ENCODE results near the gene EFNB2. TPM values are rescaled to one million over a fixed set of nuclear protein-coding genes. Genes with fewer than 3 reads are reported as not detected.

The EFNB2 gene
- polyA plus RNA-seq, 1 donor from 2014 or later, result 53.1 TPM

DNA sequence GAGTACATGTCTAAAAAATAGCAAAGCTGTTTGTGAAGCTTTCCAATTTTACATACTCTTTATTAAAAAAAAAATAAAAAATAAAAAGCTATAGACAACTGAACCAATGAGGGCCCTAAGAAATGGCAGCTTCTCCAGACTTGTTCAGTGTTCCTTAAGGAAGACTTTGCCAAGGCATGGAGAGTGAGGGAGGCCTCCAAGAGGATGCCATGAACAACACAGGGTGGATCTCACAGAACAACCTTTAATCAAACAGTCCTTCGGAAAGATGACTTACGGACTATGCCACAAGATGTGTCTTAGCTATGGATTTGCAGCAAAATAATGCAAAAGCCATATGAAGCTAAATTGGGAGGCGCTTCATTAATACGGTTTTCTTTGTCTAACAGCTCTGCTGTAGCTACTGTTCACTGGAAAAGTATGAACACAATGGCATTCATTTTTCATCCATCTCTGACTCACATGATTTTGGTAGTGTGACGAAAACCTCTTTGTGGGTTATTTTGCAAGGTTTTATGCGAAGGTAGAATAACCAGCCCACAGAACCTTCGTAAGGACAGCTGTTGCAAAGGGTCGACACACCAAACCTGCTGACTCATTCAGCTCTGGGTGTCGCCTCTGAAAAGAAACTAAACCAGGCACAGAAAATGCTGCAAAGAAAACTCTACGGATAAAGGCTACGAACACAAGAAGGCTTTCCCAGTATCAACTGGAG lies 27.7 kb downstream of the EFNB2 start:
- Histone ChIP-seq H3K27ac (ENCODE audit: low read length) (no peak overlapping the region), H3K9me3 (ENCODE audit: low read length) (no peaks in the 10 kb centered on the region), H3K9me2 (ENCODE audit: insufficient read depth, low read length) (no peaks in the 10 kb centered on the region), H3K4me3 (ENCODE audit: low read length) (no peak overlapping the region), H3K79me2 (replicated peaks; ENCODE audit: insufficient read depth, low read length) (peaks cover 96% of the 10 kb centered on the region), H3K4me2 (ENCODE audit: low read length) (no peak overlapping the region), H3F3A (ENCODE audit: insufficient read depth, low read length, poor library complexity, severe bottlenecking) (no peaks in the 10 kb centered on the region), H4K20me1 (ENCODE audit: insufficient read depth) (no peaks in the 10 kb centered on the region), H2AFZ (ENCODE audit: low read depth, low read length) (no peak overlapping the region), H3K36me3 (ENCODE audit: insufficient read depth, low read length) (peaks cover 23% of the 10 kb centered on the region), H3K9ac (ENCODE audit: low read length) (no peak overlapping the region), H3K27me3 (ENCODE audit: insufficient read depth, low read depth, low read length) (no peaks in the 10 kb centered on the region)
- TF ChIP-seq EZH2 (IDR thresholded peaks at IDR 0.05; ENCODE audit: borderline replicate concordance, insufficient read depth, low read length, poor library complexity, severe bottlenecking), result no peak
- TF ChIP-seq, protein P1, sequence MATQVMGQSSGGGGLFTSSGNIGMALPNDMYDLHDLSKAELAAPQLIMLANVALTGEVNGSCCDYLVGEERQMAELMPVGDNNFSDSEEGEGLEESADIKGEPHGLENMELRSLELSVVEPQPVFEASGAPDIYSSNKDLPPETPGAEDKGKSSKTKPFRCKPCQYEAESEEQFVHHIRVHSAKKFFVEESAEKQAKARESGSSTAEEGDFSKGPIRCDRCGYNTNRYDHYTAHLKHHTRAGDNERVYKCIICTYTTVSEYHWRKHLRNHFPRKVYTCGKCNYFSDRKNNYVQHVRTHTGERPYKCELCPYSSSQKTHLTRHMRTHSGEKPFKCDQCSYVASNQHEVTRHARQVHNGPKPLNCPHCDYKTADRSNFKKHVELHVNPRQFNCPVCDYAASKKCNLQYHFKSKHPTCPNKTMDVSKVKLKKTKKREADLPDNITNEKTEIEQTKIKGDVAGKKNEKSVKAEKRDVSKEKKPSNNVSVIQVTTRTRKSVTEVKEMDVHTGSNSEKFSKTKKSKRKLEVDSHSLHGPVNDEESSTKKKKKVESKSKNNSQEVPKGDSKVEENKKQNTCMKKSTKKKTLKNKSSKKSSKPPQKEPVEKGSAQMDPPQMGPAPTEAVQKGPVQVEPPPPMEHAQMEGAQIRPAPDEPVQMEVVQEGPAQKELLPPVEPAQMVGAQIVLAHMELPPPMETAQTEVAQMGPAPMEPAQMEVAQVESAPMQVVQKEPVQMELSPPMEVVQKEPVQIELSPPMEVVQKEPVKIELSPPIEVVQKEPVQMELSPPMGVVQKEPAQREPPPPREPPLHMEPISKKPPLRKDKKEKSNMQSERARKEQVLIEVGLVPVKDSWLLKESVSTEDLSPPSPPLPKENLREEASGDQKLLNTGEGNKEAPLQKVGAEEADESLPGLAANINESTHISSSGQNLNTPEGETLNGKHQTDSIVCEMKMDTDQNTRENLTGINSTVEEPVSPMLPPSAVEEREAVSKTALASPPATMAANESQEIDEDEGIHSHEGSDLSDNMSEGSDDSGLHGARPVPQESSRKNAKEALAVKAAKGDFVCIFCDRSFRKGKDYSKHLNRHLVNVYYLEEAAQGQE (IDR thresholded peaks at IDR 0.05; ENCODE audit: borderline replicate concordance), result no peak
- TF ChIP-seq RAD21 (conservative IDR thresholded peaks at IDR 0.05), result no peak
- TF ChIP-seq SMC3 (conservative IDR thresholded peaks at IDR 0.05; ENCODE audit: poor library complexity), result no peak
- TF ChIP-seq TAF1 (IDR thresholded peaks at IDR 0.05; ENCODE audit: low read depth), result no peak
- no peak for TF ChIP-seq MXI1 (conservative IDR thresholded peaks at IDR 0.05; ENCODE audit: poor library complexity, severe bottlenecking)

DNA sequence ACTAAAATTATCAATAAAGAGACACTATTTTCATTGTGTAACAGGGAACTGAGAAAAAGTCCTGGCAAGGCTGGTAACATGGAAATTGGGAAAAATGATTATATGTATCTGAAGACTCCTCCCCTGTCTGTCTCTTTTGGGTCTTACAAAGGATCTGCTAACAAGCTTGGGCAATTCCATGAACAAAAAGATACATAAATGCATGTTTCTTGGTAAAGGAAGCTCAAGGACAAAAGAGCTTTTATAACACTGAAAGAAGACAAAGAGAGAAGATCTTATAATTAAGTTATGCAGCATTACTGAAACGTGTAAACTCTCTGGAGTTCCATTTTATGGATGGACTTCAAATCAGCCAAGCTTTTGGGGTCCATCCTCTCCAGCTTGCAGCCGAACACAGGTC lies 29.2 kb downstream of the EFNB2 start:
- Histone ChIP-seq H3K4me2 (ENCODE audit: low read length) (no peak overlapping the region), H3K79me2 (replicated peaks; ENCODE audit: insufficient read depth, low read length) (peaks cover 96% of the 10 kb centered on the region), H3K9me2 (ENCODE audit: insufficient read depth, low read length) (no peaks in the 10 kb centered on the region), H2AFZ (ENCODE audit: low read depth, low read length) (no peak overlapping the region), H3K36me3 (ENCODE audit: insufficient read depth, low read length) (peaks cover 15% of the 10 kb centered on the region), H3K9me3 (ENCODE audit: low read length) (no peaks in the 10 kb centered on the region), H3K27ac (ENCODE audit: low read length) (peak overlapping the region; percentile 4), H3K27me3 (ENCODE audit: insufficient read depth, low read depth, low read length) (no peaks in the 10 kb centered on the region), H3K4me3 (ENCODE audit: low read length) (no peak overlapping the region), H3K9ac (ENCODE audit: low read length) (no peak overlapping the region), H3F3A (ENCODE audit: insufficient read depth, low read length, poor library complexity, severe bottlenecking) (no peaks in the 10 kb centered on the region), H4K20me1 (ENCODE audit: insufficient read depth) (no peaks in the 10 kb centered on the region)
- TF ChIP-seq, protein P2, sequence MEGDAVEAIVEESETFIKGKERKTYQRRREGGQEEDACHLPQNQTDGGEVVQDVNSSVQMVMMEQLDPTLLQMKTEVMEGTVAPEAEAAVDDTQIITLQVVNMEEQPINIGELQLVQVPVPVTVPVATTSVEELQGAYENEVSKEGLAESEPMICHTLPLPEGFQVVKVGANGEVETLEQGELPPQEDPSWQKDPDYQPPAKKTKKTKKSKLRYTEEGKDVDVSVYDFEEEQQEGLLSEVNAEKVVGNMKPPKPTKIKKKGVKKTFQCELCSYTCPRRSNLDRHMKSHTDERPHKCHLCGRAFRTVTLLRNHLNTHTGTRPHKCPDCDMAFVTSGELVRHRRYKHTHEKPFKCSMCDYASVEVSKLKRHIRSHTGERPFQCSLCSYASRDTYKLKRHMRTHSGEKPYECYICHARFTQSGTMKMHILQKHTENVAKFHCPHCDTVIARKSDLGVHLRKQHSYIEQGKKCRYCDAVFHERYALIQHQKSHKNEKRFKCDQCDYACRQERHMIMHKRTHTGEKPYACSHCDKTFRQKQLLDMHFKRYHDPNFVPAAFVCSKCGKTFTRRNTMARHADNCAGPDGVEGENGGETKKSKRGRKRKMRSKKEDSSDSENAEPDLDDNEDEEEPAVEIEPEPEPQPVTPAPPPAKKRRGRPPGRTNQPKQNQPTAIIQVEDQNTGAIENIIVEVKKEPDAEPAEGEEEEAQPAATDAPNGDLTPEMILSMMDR (IDR thresholded peaks at IDR 0.05; ENCODE audit: poor library complexity, severe bottlenecking), result no peak
- TF ChIP-seq EZH2 (IDR thresholded peaks at IDR 0.05; ENCODE audit: borderline replicate concordance, insufficient read depth, low read length, poor library complexity, severe bottlenecking) (no peak), TAF1 (IDR thresholded peaks at IDR 0.05; ENCODE audit: low read depth) (no peak), EP300 (conservative IDR thresholded peaks at IDR 0.05; ENCODE audit: poor library complexity, severe bottlenecking) (no peak), SMC3 (conservative IDR thresholded peaks at IDR 0.05; ENCODE audit: poor library complexity) (no peak), RAD21 (conservative IDR thresholded peaks at IDR 0.05) (no peak), POLR2AphosphoS5 (IDR thresholded peaks at IDR 0.05) (no peak), MXI1 (conservative IDR thresholded peaks at IDR 0.05; ENCODE audit: poor library complexity, severe bottlenecking) (no peak)
- TF ChIP-seq, protein P1 (IDR thresholded peaks at IDR 0.05; ENCODE audit: borderline replicate concordance), result no peak

Data from neural cell (in vitro differentiated cells).